ENCODE results near the gene PRDM15.

The PRDM15 gene

GRCh38 chr21:41879190-41879998 lies at the start of gene PRDM15:
Gene PRDM15, minus strand, starts transcription at chr21:41879344. Its CDS starts 18,981 bp downstream, at chr21:41860363.
- DNase-seq (ENCODE audit: low read depth in 2 of 3, low spot score in 1 of 3), result peak; percentile 74 to 82 (median 76)

GRCh38 chr21:41928621-41929220 lies 49.6 kb upstream of the PRDM15 start:
- no peak for DNase-seq (ENCODE audit: low read depth in 2 of 3, low spot score in 1 of 3)

GRCh38 chr21:41927727-41928409 lies 48.7 kb upstream of the PRDM15 start:
- no peak for DNase-seq (ENCODE audit: low read depth in 2 of 3, low spot score in 1 of 3)

GRCh38 chr21:41926807-41927171 lies 47.6 kb upstream of the PRDM15 start:
- no peak for DNase-seq (ENCODE audit: low read depth in 2 of 3, low spot score in 1 of 3)

- DNase-seq (ENCODE audit: low read depth in 2 of 3, low spot score in 1 of 3), result peak in 1 of 3 donors; percentile 34
These were observed 47.1 kb upstream of the PRDM15 start for GRCh38 chr21:41926117-41926806.

GRCh38 chr21:41925767-41926116 lies 46.6 kb upstream of the PRDM15 start:
- DNase-seq (ENCODE audit: low read depth in 2 of 3, low spot score in 1 of 3), result no peak

GRCh38 chr21:41924368-41924754 lies 45.2 kb upstream of the PRDM15 start:
- no peak for DNase-seq (ENCODE audit: low read depth in 2 of 3, low spot score in 1 of 3)

- no peak for DNase-seq (ENCODE audit: low read depth in 2 of 3, low spot score in 1 of 3)
These were observed 44.7 kb upstream of the PRDM15 start for GRCh38 chr21:41923631-41924367.

GRCh38 chr21:41923186-41923585 lies 44.0 kb upstream of the PRDM15 start:
- DNase-seq (ENCODE audit: low read depth in 2 of 3, low spot score in 1 of 3), result no peak

- no peak for DNase-seq (ENCODE audit: low read depth in 2 of 3, low spot score in 1 of 3)
These were observed 41.9 kb upstream of the PRDM15 start for GRCh38 chr21:41921021-41921420.

- no peak for DNase-seq (ENCODE audit: low read depth in 2 of 3, low spot score in 1 of 3)
These were observed 41.3 kb upstream of the PRDM15 start for GRCh38 chr21:41920476-41920875.

- DNase-seq (ENCODE audit: low read depth in 2 of 3, low spot score in 1 of 3), result no peak
These were observed 40.7 kb upstream of the PRDM15 start for GRCh38 chr21:41919666-41920398.

- DNase-seq (ENCODE audit: low read depth in 2 of 3, low spot score in 1 of 3), result no peak
These were observed 39.6 kb upstream of the PRDM15 start for GRCh38 chr21:41918561-41919358.

GRCh38 chr21:41917531-41917930 lies 38.4 kb upstream of the PRDM15 start:
- no peak for DNase-seq (ENCODE audit: low read depth in 2 of 3, low spot score in 1 of 3)

- no peak for DNase-seq (ENCODE audit: low read depth in 2 of 3, low spot score in 1 of 3)
These were observed 37.8 kb upstream of the PRDM15 start for GRCh38 chr21:41916888-41917433.

GRCh38 chr21:41914965-41915364 lies 35.8 kb upstream of the PRDM15 start:
- no peak for DNase-seq (ENCODE audit: low read depth in 2 of 3, low spot score in 1 of 3)

- DNase-seq (ENCODE audit: low read depth in 2 of 3, low spot score in 1 of 3), result no peak
These were observed 35.2 kb upstream of the PRDM15 start for GRCh38 chr21:41914358-41914757.

GRCh38 chr21:41913230-41913629 lies 34.1 kb upstream of the PRDM15 start:
- no peak for DNase-seq (ENCODE audit: low read depth in 2 of 3, low spot score in 1 of 3)

- DNase-seq (ENCODE audit: low read depth in 2 of 3, low spot score in 1 of 3), result no peak
These were observed 29.7 kb upstream of the PRDM15 start for GRCh38 chr21:41908829-41909228.

All from stimulated activated CD4-positive, alpha-beta T cell treated with anti-CD3 and anti-CD28 coated beads, Interleukin-12 subunit alpha, Interleukin-12 subunit beta, amount 100 ng/mL, for 48 hours (primary cell).